HG02678 (cell line): ENCODE data around the gene CADM4.
"Not testable (repeated sequence)": the region's sequence is repeated elsewhere in the genome, so short reads cannot be mapped to it uniquely, and the experiment has no call there.

Experiments
- ATAC-seq: cut with Tn5 transposase; IDR thresholded peaks from one replicate; pipeline ENCODE4 v1.9.1; 2021; ENCODE audit warnings: mild to moderate bottlenecking, moderate library complexity; ENCODE audit not compliant: unreplicated experiment

Gene CADM4

GRCh38 chr19:43639519-43640423 is at the start of gene CADM4:
CADM4 (minus strand) TSS chr19:43639850; CDS start chr19:43639790, 60 bp downstream.
- no peak for ATAC-seq

GRCh38 chr19:43688059-43688701 is 48.5 kb upstream of the CADM4 start:
- ATAC-seq: no peak

GRCh38 chr19:43687660-43687997 is 48.0 kb upstream of the CADM4 start:
- no peak for ATAC-seq

GRCh38 chr19:43684326-43684725 is 44.7 kb upstream of the CADM4 start:
- ATAC-seq: no peak

- no peak for ATAC-seq
Measured at GRCh38 chr19:43683905-43684304, 44.3 kb upstream of the CADM4 start.

- no peak for ATAC-seq
Measured at GRCh38 chr19:43682824-43683661, 43.4 kb upstream of the CADM4 start.

GRCh38 chr19:43682269-43682668 is 42.6 kb upstream of the CADM4 start:
- not testable (repeated sequence) for ATAC-seq

- ATAC-seq: no peak
Measured at GRCh38 chr19:43681821-43682220, 42.2 kb upstream of the CADM4 start.

- ATAC-seq: no peak
Measured at GRCh38 chr19:43678512-43679261, 39.0 kb upstream of the CADM4 start.

GRCh38 chr19:43675906-43676305 is 36.3 kb upstream of the CADM4 start:
- no peak for ATAC-seq

- peak; percentile 50 for ATAC-seq
Measured at GRCh38 chr19:43675269-43675879, 35.7 kb upstream of the CADM4 start.

GRCh38 chr19:43674596-43674995 is 34.9 kb upstream of the CADM4 start:
- ATAC-seq: no peak

- ATAC-seq: no peak
Measured at GRCh38 chr19:43674183-43674582, 34.5 kb upstream of the CADM4 start.

- no peak for ATAC-seq
Measured at GRCh38 chr19:43673637-43674036, 34.0 kb upstream of the CADM4 start.

- ATAC-seq: no peak
Measured at GRCh38 chr19:43672061-43672679, 32.5 kb upstream of the CADM4 start.

GRCh38 chr19:43668406-43669109 is 28.9 kb upstream of the CADM4 start:
- peak; percentile 84 for ATAC-seq

- ATAC-seq: no peak
Measured at GRCh38 chr19:43667876-43668405, 28.3 kb upstream of the CADM4 start.

- ATAC-seq: no peak
Measured at GRCh38 chr19:43667126-43667875, 27.7 kb upstream of the CADM4 start.
